Hematopoietic multipotent progenitor cell treated with erythropoietin and hydrocortisone succinate and interleukin-3 and kit ligand, for 4 days (in vitro differentiated cells): Measurements from ENCODE around the gene SPAG17.
A peak's percentile ranks its signal among the peaks of the same experiment; 100 is the strongest.
"Not testable (repeated sequence)": the region's sequence is repeated elsewhere in the genome, so short reads cannot be mapped to it uniquely, and the experiment has no call there.

ENCODE experiments used
- DNase-seq: peaks from one replicate; pipeline ENCODE4 v3.0.0-alpha.2; 2015

The SPAG17 gene

GRCh38 chr1:117967477-117967876 is 217.6 kb downstream of the SPAG17 start:
- DNase-seq: peak; percentile 40

- no peak for DNase-seq
These were observed 220.6 kb downstream of the SPAG17 start for GRCh38 chr1:117964290-117965038.

GRCh38 chr1:117959364-117959763 is 225.7 kb downstream of the SPAG17 start:
- no peak for DNase-seq

GRCh38 chr1:117952386-117952785 is 232.6 kb downstream of the SPAG17 start:
- no peak for DNase-seq

GRCh38 chr1:117942293-117942692 is 242.7 kb downstream of the SPAG17 start:
- DNase-seq: no peak

- DNase-seq: no peak
These were observed 251.3 kb downstream of the SPAG17 start for GRCh38 chr1:117933769-117934168.

- DNase-seq: no peak
These were observed 252.5 kb downstream of the SPAG17 start for GRCh38 chr1:117932576-117932975.

GRCh38 chr1:117930484-117930883 is 254.5 kb downstream of the SPAG17 start:
- DNase-seq: peak; percentile 29

GRCh38 chr1:117930173-117930447 is 254.9 kb downstream of the SPAG17 start:
- no peak for DNase-seq

GRCh38 chr1:117929343-117930172 is 255.5 kb downstream of the SPAG17 start, which contains the start of the genes GDAP2 and WDR3:
Gene GDAP2 (minus strand): TSS chr1:117929621. CDS start chr1:117920357, 9,264 bp downstream.
Gene WDR3 (plus strand): TSS chr1:117929739. CDS start chr1:117933320, 3,581 bp downstream.
- peak; percentile 99 for DNase-seq

- DNase-seq: peak; percentile 81
These were observed 256.1 kb downstream of the SPAG17 start for GRCh38 chr1:117928881-117929342.

- peak; percentile 34 for DNase-seq
These were observed 259.0 kb downstream of the SPAG17 start for GRCh38 chr1:117925981-117926380.

GRCh38 chr1:117922717-117923116 is 262.3 kb downstream of the SPAG17 start:
- DNase-seq: not testable (repeated sequence)

- DNase-seq: no peak
These were observed 263.0 kb downstream of the SPAG17 start for GRCh38 chr1:117921991-117922390.

GRCh38 chr1:117919376-117919775 is 265.7 kb downstream of the SPAG17 start:
- no peak for DNase-seq

GRCh38 chr1:117911051-117911450 is 274.0 kb downstream of the SPAG17 start:
- DNase-seq: no peak

- no peak for DNase-seq
These were observed 280.0 kb downstream of the SPAG17 start for GRCh38 chr1:117905019-117905418.

- DNase-seq: no peak
These were observed 280.5 kb downstream of the SPAG17 start for GRCh38 chr1:117904485-117904884.
